Measurements from ENCODE around the gene UBE2D2.
"Not testable (repeated sequence)": the region's sequence is repeated elsewhere in the genome, so short reads cannot be mapped to it uniquely, and the experiment has no call there.

UBE2D2 gene

DNA sequence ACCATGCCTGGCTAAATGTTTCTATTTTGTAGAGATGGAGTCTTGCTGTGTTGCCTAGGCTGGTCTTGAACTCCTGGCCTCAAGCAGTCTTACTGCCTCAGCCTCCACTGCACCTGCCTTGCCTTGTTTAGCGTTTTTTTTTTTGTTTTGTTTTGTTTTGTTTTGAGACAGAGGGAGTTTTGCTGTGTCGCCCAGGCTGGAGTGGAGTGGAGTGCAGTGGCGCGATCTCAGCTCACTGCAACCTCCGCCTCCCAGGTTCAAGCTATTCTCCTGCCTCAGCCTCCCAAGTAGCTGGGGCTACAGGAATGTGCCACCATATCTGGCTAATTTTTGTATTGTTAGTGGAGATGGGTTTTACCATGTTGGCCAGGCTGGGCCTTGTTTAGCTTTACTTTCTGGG lies 27.0 kb downstream of the UBE2D2 start:
- DNase-seq, result not testable (repeated sequence)

DNA sequence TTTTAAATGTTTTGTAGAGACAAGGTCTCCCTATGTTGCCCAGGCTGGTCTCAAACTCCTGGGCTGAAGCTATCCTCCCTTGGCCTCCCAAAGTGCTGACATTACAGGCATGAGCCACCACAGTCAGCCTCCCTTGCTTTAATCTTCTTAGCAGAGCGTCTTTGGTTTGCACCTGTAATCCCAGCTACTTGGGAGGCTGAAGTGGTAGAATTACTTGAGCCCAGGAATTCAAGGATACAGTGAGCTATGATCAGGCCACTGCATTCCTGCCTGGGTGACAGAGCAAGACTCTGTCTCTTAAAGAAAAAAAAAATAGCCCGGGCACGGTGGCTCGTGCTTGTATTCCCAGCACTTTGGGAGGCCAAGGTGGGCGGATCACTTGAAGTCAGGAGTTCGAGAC lies 27.8 kb downstream of the UBE2D2 start:
- no peak for DNase-seq

DNA sequence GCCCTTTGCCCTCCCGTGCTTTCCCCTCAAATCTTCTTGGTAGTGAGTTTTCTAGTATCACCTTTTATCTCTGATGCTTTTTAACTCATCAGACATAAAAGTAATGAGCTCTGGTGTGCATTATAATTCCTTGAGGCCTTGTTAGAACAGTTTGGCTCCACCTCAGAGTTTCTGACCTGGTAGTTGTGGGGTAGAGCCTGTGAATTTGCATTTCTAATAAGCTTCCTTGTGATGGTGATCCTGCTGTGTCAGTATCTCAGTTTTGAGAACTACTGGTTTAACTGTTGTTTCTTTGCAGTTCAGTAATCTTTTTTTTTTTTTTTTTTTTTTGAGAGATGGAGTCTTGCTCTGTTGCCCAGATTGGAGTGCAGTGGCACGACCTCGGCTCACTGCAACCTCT lies 31.1 kb downstream of the UBE2D2 start:
- DNase-seq, result no peak

GRCh38 chr5:139593076-139593475 lies 31.9 kb downstream of the UBE2D2 start:
- DNase-seq, result not testable (repeated sequence)

- DNase-seq, result peak in 1 of 2 experiments; percentile 18
These were observed 32.7 kb downstream of the UBE2D2 start for GRCh38 chr5:139593716-139594319.

DNA sequence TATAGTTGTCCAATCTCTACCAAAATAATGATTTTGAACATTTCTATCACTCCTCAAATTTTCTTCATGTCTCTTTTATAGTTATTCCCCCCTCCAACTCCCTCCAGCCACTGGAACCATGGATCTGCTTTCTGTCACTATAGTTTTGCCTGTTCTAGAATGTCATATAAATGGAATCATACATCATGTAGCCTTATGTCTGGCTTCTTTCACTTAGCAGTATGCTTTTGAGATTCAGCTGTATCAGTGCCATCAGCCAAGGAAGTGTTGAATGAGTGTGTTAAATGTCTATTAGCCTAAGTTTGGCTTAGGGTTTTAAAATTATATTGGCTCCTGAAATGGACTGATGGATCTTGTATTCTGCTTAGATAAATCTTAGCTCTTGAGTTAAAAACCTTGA lies 36.0 kb downstream of the UBE2D2 start:
- no peak for DNase-seq

- not testable (repeated sequence) for DNase-seq
These were observed 37.4 kb downstream of the UBE2D2 start for GRCh38 chr5:139598601-139598965.

DNA sequence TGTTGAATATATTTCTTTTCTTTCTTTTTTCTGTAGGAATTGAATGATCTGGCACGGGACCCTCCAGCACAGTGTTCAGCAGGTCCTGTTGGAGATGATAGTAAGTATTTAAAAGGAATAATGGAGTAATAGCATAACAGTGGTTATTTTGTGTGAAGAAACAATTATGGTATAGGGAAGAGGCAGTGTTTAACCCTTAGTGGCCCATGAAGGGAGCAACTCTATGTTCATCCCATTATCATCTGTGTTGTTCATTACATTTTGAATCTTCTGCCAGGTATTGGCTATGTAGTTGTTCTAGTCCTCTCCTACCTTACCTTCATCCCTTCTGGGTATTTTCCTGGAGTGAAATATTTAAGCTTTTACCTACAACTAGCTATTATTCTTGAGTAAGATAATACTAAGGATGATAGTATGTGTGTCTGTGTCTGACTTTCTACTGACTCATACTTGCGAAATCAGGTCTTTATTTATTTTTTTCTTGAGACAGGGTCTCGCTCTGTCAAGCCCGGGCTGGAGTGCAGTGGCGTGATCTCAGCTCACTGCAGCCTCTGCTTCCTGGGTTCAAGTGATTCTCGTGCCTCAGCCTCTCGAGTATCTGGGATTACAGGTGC lies 39.3 kb downstream of the UBE2D2 start:
- no peak for DNase-seq

- no peak for DNase-seq
These were observed 40.3 kb downstream of the UBE2D2 start for GRCh38 chr5:139601429-139601828.

DNA sequence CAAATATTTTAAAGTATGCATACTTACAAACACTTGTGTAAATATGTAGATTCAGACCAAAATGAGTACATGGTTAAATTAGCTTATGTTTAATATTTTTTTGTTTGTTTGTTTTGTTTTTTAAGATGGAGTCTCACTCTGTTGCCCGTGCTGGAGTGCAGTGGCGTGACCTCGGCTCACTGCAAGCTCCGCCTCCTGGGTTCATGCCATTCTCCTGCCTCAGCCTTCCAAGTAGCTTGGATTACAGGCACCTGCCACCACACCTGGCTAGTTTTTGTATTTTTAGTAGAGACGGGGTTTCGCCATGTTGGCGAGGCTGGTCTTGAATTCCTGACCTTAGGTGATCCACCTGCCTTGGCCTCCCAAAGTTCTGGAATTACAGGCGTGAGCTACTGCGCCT lies 40.8 kb downstream of the UBE2D2 start:
- DNase-seq, result not testable (repeated sequence)

- no peak for DNase-seq
These were observed 44.7 kb downstream of the UBE2D2 start for GRCh38 chr5:139605887-139606286.

DNA sequence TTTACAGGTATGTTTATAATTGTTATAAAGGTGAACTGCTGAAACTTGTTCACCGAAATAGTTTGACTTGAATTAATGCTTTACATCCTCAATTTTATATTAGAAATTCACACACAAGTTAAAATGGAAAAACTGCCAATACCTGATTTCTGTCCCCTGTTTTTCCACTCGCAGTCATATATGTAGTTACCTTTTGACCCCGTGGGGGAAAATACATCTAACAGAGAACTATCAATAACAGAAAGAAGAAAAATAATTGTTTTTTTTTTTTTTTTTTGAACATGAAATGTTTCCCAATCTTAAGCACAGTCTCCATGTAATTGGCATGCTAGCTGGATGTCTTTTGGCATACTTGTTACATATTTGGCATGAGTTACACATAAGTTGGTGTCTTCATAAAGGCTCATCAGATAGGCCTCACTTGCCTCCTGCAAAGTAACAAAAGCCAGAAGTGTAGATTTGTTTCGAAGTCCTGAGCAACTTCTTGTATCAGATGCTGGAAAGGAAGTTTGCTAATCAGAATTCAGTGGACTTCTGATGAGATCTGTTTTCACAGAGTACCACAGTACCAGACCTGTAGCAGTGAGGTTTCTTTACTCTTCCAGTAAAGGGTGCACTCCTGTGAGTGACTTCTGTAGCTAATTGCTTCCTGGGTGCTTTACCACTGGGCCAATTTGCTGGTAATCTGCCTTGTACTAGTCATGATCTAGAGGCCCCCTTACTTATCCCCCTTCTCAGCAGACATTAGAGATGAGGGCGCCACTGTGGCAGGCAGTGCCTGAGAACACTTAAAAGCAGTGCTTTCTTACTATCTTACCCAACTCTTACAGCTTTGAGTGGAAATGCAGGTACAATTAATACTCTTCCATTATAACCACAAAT lies 50.8 kb downstream of the UBE2D2 start:
- DNase-seq, result no peak

DNA sequence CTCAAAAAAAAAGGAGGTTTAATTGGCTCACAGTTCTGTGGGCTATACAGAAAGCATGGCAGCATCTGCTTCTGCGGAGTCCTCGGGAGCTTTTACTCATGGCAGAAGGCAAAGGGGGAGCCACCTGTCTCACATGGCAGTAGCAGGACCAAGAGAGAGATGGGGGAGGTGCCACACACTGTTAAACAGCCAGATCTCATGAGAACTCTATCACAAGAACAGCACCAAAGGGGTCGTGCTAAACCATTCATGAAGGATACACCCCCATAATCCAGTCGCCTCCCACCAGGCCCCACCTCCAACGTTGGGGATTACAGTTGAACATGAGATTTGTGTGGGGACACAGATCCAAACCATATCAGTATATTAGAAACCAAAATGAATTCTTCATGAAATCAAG lies 58.7 kb downstream of the UBE2D2 start:
- no peak for DNase-seq

GRCh38 chr5:139625398-139625797 lies 64.3 kb downstream of the UBE2D2 start:
- DNase-seq, result not testable (repeated sequence)

- no peak for DNase-seq
These were observed 69.7 kb downstream of the UBE2D2 start for GRCh38 chr5:139630855-139631254.

DNA sequence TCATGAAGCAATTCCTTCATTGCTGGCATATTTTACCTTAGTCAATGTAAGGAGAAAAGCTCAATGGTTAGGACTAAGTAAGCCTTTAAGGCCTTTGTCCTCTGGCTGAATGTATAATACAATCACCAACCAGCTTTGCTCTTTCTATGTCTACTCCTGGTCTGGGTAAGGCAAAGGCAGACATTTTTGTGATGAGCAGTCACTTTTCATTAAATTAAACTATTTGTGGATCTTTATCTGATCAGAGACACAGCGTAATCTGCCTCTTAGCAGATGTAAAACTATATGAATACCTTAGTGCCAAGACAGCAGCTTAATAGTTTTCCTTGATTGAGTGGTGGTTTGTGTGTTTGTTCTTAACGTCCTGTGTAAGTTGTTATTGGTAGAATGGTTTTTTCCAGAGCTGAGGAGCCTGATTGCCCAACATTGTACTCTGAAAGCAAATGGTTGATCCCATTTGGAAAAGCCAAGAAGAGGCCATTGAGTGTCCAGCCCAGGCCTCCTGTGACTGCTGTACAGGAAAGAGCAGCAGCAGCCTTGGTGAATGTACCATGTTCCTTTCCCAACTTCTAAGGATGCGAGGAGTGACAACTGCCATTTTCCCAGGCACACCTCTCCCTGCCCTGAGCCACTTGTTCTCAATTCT lies 70.5 kb downstream of the UBE2D2 start:
- no peak for DNase-seq

- peak; percentile 60 to 68 for DNase-seq
These were observed 72.3 kb downstream of the UBE2D2 start for GRCh38 chr5:139633295-139634027.

GRCh38 chr5:139634028-139634325 lies 72.8 kb downstream of the UBE2D2 start:
- DNase-seq, result no peak

GRCh38 chr5:139634541-139634940 lies 73.4 kb downstream of the UBE2D2 start:
- no peak for DNase-seq

DNA sequence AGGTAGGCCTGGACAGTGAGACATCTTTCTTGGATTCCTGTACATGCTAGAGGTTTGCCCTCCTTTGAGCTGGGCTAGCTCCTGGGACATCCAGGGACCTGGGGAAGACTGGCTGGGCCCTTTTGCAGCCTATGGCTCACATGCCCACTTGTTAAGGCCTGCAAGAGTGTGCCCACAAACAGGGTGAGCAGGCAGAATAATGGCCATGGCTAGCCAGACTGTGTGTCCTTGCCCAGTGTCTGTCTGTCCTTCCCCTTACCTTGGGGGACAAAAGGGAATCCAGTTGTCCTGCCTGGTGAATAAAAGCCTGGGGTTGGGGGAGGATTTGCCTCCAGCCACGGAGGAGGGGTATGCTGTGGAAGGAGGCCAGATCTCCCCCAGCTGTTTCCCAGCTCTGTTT lies 74.1 kb downstream of the UBE2D2 start:
- no peak for DNase-seq

DNA sequence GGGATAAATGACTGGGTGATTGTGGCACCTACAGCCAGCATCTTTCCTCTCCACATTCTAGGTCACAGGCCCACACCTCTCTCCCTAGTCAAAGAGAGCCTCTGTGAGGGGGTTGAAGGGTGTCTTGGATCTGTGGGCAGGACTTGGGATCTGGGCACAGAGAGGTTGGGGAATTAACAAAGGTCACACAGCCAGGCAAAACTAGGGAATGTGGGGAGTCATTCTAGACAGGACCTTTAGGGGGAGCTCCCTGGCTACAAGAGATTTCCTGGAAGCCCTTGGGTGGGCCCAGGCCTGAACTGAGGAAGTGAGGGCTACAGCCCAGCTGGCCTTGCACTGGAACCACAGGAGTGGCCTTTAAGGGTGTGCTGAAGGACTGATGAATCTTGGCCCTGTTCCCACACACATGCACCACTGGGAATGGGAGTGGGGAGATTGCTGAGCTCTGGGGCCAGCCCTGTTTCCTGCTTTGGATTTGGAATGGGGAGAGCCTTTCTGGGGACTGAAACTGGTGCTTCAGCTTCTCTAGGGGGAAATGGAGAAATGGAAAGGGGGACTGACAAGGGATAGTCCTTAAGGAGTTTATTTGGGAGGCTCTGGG lies 74.6 kb downstream of the UBE2D2 start:
- no peak for DNase-seq

- DNase-seq, result peak; percentile 46 to 52
These were observed 75.2 kb downstream of the UBE2D2 start for GRCh38 chr5:139636207-139636792.

Data from activated CD4-positive, alpha-beta T cell treated with anti-CD3 and anti-CD28 coated beads, Interleukin-2, amount 50 U/mL, for 48 hours (primary cell).